ENCODE measurements around the gene RFPL1.
"Not testable (repeated sequence)": the region's sequence is repeated elsewhere in the genome, so short reads cannot be mapped to it uniquely, and the experiment has no call there.

RFPL1 gene

GRCh38 chr22:29438283-29438682 lies at the start of gene RFPL1:
Gene RFPL1 (plus strand): TSS chr22:29438583.
- not testable (repeated sequence) for DNase-seq (ENCODE audit: low read depth in 2 of 2)

DNA sequence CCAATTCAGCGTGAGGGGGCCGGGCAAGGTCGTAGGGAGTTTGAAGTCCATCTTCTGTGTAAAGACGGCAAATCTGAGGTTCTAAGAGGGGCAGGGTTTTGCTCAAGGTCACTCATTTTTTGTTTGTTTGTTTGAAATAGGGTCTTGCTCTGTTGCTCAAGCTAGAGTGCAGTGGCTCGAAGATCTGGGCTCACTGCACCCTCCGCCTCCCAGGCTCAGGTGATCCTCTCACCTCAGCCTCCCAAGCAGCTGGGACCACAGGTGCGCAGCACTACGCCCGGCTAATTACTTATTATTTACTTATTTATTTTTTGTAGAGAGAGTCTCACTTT lies 49.7 kb upstream of the RFPL1 start:
- DNase-seq (ENCODE audit: low read depth in 2 of 2), result no peak

DNA sequence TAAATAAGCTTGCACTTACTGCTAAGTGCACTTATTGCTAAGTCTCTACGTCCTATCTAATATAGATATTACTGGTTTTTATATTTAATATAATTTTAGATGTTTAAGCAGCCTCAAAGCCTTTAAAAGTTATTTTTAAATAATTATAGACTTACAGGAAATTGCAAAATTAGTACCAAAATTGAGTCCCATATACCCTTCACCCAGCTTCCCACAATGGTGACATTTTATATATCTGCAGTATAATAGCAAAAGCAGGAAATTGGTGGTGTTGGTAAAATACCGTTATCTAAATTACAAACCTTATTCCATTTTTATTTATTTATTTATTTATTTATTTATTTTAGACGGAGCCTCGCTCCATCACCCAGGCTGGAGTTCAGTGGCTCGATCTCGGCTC lies 48.1 kb upstream of the RFPL1 start:
- DNase-seq (ENCODE audit: low read depth in 2 of 2), result no peak

- DNase-seq (ENCODE audit: low read depth in 2 of 2), result no peak
These were observed 46.8 kb upstream of the RFPL1 start for GRCh38 chr22:29391546-29391945.

GRCh38 chr22:29393019-29393608 lies 45.3 kb upstream of the RFPL1 start:
- DNase-seq (ENCODE audit: low read depth in 2 of 2), result no peak

GRCh38 chr22:29394931-29395581 lies 43.3 kb upstream of the RFPL1 start:
- DNase-seq (ENCODE audit: low read depth in 2 of 2), result peak; percentile 37 to 43

DNA sequence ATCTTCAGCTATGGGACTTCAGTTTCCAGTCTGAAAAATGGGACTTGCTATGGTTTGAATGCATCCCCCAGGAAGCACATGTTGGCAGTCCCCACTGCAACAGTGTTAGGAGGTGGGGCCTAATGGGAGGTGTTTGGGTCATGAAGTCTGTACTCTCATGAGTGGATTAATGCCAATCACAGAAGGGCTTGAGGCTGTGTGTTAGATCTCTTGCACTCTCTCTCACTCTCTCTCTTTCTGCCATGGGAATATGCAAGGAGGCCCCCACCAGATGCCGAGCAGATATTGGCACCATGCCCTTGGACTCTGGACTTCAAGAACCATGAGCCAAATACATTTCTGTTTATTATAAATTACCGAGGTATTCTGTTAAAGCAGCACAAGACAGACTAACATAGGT lies 42.3 kb upstream of the RFPL1 start:
- no peak for DNase-seq (ENCODE audit: low read depth in 2 of 2)

DNA sequence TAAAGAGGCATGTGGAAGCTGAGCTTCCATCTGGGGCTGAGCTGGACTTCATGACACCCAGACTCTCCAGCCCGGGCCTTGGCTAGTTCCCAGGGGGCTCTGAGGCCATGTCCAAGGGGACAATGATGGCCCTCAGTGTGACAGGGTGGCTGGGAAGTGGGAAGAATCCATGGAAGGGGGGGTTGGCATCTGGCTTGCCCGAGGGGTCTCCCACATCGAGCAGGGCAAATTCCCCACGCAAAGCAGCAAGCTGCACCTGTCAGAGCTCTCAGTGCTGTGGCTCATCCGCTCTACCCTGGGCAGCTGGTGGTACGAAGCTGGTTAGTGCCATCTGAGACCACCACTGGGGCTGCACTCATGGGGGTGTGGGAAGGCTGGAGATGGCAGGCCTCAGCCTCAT lies 40.6 kb upstream of the RFPL1 start:
- no peak for DNase-seq (ENCODE audit: low read depth in 2 of 2)

DNA sequence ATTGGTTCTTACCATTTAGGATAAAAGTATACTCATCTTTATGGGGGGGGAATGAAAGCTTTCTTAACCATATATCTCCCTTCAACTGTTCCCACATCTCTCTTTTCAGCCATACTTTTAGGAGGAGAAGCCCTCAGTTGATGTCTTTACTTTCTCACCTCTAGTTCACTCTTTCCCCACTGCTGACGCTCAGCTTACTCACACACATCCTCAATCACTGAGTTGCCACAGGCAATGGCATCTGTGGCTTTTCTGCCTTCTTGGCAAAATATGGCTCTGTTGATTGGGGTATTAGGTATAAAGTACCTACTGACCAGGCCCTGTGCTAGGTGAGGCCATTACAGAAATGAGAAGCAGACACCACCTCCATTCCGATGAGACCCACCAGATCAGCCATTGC lies 37.8 kb upstream of the RFPL1 start:
- no peak for DNase-seq (ENCODE audit: low read depth in 2 of 2)

DNA sequence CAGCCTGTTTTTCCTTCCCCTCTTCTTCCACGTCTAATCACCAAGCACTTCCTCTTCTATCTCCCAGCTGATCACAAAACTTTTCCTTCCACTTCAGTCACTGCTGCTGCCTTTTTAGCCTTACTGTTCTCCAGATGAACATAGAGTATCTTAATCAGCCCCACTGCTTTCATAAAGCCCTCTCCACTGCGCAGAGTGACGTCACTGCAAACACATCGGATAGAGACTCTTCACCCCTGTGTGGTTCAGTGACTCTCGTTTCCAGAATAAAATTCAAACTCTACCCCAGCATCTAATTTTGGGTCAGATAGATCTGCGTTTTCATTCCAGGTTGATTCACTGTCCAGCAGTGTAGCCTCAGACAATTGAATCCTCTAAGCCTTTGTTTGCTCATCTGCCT lies 36.8 kb upstream of the RFPL1 start:
- not testable (repeated sequence) for DNase-seq (ENCODE audit: low read depth in 2 of 2)

DNA sequence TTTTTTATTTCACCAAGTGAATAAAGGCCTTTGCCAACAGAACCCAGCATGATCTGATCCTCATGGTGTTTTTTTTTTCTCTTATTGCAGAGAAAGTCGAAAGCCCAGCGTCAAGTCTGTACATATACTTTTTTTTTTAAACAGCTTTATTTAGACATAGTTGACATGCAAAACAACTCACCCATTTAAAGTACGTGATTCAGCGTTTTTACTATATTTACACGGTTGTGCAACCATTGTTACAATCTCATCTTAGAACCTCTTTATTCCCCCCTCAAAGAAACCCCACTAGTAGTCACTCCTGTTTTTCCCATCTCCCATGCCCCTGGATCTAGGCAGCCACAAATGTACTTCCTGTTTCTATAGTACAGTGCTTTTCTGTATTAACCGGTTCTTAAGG lies 29.4 kb upstream of the RFPL1 start:
- no peak for DNase-seq (ENCODE audit: low read depth in 2 of 2)

- DNase-seq (ENCODE audit: low read depth in 2 of 2), result not testable (repeated sequence)
These were observed 26.7 kb upstream of the RFPL1 start for GRCh38 chr22:29411569-29412211.

- not testable (repeated sequence) for DNase-seq (ENCODE audit: low read depth in 2 of 2)
These were observed 25.6 kb upstream of the RFPL1 start for GRCh38 chr22:29412772-29413171.

DNA sequence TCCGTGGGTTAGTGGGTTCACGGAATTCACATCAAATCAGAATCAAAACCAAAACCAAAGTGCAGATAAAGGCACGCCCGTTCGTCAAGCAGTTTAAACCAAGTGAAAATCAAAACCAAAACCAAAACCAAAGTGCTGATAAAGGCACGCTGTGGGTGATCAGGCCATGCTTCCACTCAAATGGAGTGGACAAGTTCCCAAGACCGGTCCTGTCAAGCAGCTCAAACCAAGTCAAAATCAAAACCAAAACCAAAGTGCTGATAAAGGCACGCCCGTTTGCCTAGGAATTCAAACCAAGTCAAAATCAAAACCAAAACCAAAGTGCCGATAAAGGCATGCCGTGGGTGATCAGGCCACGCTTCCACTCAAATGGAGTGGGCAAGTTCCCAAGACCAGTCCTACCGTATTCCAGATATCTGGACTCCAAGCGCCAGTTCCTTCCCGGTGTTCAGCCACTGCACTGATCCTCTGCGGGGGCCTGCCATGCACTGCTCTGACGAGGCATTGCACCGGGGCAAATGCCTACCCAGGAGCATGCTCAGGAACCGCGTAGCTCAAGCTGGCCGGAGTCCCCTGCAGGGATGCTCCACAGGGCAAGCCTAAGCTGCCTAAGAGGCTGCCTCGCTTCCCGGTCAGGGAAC lies 23.3 kb upstream of the RFPL1 start:
- peak; percentile 48 to 59 for DNase-seq (ENCODE audit: low read depth in 2 of 2)

DNA sequence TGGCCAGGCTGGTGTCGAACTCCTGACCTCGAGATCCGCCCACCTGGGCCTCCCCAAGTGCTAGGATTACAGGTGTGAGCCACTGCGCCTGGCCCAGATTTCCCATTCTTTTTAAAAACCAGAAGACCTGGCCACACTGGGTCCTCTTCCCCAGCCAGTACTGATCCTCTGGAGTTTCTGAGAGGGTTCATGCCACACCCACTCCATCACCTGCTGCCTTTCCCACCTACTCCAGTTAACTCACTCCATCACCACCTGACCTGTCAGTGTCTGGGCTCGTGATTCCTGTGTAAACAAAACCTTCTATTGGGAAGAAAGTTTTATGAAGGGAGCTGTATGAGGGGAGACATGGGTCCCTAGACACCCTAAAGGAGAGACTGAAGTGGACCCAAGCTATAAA lies 19.7 kb upstream of the RFPL1 start:
- not testable (repeated sequence) for DNase-seq (ENCODE audit: low read depth in 2 of 2)

DNA sequence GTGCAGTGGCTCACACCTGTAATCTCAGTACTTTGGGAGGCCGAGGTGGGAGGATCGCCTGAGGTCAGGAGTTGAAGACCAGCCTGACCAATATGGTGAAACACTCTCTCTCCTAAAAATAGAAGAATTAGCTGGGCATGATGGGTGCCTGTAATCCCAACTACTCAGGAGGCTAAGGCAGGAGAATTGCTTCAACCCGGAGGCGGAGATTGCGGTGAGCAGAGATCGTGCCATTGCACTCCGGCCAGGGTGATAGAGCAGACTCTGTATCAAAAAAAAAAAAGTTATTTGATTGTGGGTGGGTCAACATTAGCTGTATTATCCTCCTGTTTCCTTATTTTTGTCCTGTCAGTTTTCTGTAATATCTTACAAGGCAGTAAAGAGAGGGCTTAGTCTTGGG lies 11.9 kb upstream of the RFPL1 start:
- DNase-seq (ENCODE audit: low read depth in 2 of 2), result no peak

- DNase-seq (ENCODE audit: low read depth in 2 of 2), result no peak
These were observed 11.1 kb upstream of the RFPL1 start for GRCh38 chr22:29427176-29427760.

DNA sequence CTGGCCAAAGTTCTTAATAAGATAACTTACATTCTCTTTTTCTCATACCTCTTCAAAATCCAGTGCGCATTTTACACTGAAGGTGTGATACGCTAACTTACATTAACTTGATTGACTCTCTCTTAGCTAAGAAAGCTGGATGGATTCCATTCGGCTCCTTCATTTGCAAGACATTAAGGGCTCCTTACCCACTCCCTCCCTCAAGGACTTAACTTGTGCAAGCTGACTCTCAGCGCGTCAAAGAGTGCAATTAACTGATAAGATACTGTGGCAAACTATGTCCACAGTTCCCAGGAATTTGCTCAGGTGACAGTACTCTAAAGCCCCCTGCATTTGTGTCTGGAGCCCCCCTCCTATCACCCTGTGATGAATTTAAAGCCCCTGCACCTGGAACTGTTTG lies 6.4 kb upstream of the RFPL1 start:
- DNase-seq (ENCODE audit: low read depth in 2 of 2), result no peak

DNA sequence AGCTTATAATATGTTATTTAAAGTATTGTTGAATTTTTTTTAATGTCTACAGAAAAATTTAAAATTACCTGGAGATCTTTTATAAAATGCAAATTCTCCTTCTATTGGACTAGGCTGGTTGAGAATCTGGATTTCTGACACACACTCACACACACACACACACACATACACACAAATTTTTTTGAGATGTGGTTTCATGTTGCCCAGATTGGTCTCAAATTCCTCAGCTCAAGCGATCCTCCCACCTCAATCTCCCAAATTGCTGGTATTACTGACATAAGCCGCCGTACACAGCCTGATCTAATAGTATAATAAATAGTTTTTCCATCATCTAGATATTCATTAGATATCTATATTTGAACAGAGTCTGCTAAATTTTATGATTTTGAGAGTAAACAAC lies 4.5 kb upstream of the RFPL1 start:
- DNase-seq (ENCODE audit: low read depth in 2 of 2), result no peak

- DNase-seq (ENCODE audit: low read depth in 2 of 2), result no peak
These were observed 4.1 kb upstream of the RFPL1 start for GRCh38 chr22:29434288-29434687.

GRCh38 chr22:29435236-29436136 lies 2.9 kb upstream of the RFPL1 start:
- no peak for DNase-seq (ENCODE audit: low read depth in 2 of 2)

DNA sequence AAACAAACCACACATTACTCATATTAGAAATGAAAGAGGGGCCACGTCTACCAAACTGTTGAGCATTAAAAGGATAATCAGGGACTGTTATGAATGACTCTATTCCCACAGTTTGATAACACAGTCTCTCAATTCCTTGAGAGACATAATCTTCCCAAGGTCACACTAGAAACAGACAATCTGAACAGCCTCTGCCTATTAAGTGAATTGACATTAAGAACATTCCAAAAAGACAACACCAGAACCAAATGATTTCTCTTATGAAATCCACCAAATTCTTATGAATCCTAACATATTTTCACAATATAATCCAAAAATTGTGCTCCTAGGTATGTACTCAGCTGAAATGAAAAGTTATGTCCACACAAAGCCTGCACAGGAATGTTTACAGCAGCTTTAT lies 4.6 kb downstream of the RFPL1 start:
- no peak for DNase-seq (ENCODE audit: low read depth in 2 of 2)
